ENCODE results near the gene PTPN14. TPM values are rescaled to one million over a fixed set of nuclear protein-coding genes. Genes with fewer than 3 reads are reported as not detected.
A peak's percentile ranks its signal among the peaks of the same experiment; 100 is the strongest.
"Not testable (repeated sequence)": the region's sequence is repeated elsewhere in the genome, so short reads cannot be mapped to it uniquely, and the experiment has no call there.

The PTPN14 gene
- total RNA-seq, 2 experiments from 2014 or later, result 0.20 to 0.28 TPM

- peaks cover 3% of the 10 kb centered on the region for H3K9me3 Mint-ChIP-seq
- CTCF ChIA-PET, result interaction anchor here (1.0 kb wide), 1 partner anchor 182 kb away, joined by 4 read pairs; no protein-coding TSS in a partner anchor
These were observed 148.0 kb downstream of the PTPN14 start for GRCh38 chr1:214403431-214403830.

GRCh38 chr1:214402613-214403083 is 148.8 kb downstream of the PTPN14 start:
- ChIA-PET POLR2A (no interaction called here), CTCF (interaction anchor here (1.0 kb wide), 1 partner anchor 183 kb away, joined by 4 read pairs; no protein-coding TSS in a partner anchor)
- no peak overlapping the region for H3K27ac Mint-ChIP-seq
- H3K4me3 Mint-ChIP-seq, result no peak overlapping the region
- H3K27me3 Mint-ChIP-seq, result no peaks in the 10 kb centered on the region
- H3K36me3 Mint-ChIP-seq (ENCODE audit: low read depth), result peaks cover 12% of the 10 kb centered on the region
- peaks cover 7% of the 10 kb centered on the region for H3K9me3 Mint-ChIP-seq
- no peak for DNase-seq
- H3K4me1 Mint-ChIP-seq, result peaks cover 49% of the 10 kb centered on the region

More at GRCh38 chr1:214403431-214403830, 148.0 kb downstream of the PTPN14 start:
- Mint-ChIP-seq H3K4me1 (peaks cover 43% of the 10 kb centered on the region), H3K4me3 (no peak overlapping the region), H3K27me3 (no peaks in the 10 kb centered on the region), H3K36me3 (ENCODE audit: low read depth) (peaks cover 7% of the 10 kb centered on the region), H3K27ac (no peak overlapping the region)
- no peak for DNase-seq
- POLR2A ChIA-PET, result interaction anchor here (1.1 kb wide), 1 partner anchor 123 kb away, joined by 3 read pairs; the partner anchor contains the start of gene SMYD2

GRCh38 chr1:214401666-214402065 is 149.7 kb downstream of the PTPN14 start:
- DNase-seq, result no peak
- H3K4me3 Mint-ChIP-seq, result no peak overlapping the region
- H3K9me3 Mint-ChIP-seq, result peaks cover 13% of the 10 kb centered on the region
- ChIA-PET CTCF (interaction anchor here (0.7 kb wide), 1 partner anchor 14 kb away, joined by 3 read pairs; no protein-coding TSS in a partner anchor), POLR2A (interaction anchor here (1.1 kb wide), 1 partner anchor 26 kb away, joined by 4 read pairs; no protein-coding TSS in a partner anchor)
- H3K27ac Mint-ChIP-seq, result no peak overlapping the region
- peaks cover 59% of the 10 kb centered on the region for H3K4me1 Mint-ChIP-seq
- H3K27me3 Mint-ChIP-seq, result no peaks in the 10 kb centered on the region
- H3K36me3 Mint-ChIP-seq (ENCODE audit: low read depth), result peaks cover 13% of the 10 kb centered on the region

GRCh38 chr1:214400131-214400530 is 151.3 kb downstream of the PTPN14 start:
- H3K27ac Mint-ChIP-seq, result no peak overlapping the region
- CTCF ChIA-PET, result no interaction called here
- H3K4me3 Mint-ChIP-seq, result no peak overlapping the region
- no peaks in the 10 kb centered on the region for H3K27me3 Mint-ChIP-seq
- H3K4me1 Mint-ChIP-seq, result peaks cover 62% of the 10 kb centered on the region
- no peak for DNase-seq
- peaks cover 14% of the 10 kb centered on the region for H3K9me3 Mint-ChIP-seq
- POLR2A ChIA-PET, result no interaction called here
- H3K36me3 Mint-ChIP-seq (ENCODE audit: low read depth), result peaks cover 14% of the 10 kb centered on the region

GRCh38 chr1:214398490-214398889 is 152.9 kb downstream of the PTPN14 start:
- POLR2A ChIA-PET, result no interaction called here

GRCh38 chr1:214397497-214397896 is 153.9 kb downstream of the PTPN14 start:
- peaks cover 37% of the 10 kb centered on the region for H3K4me1 Mint-ChIP-seq
- ChIA-PET CTCF (interaction anchor here (0.9 to 1.8 kb wide), 3 partner anchors 9 to 65 kb away, joined by 3 to 4 read pairs (median 4); no protein-coding TSS in a partner anchor), POLR2A (no interaction called here)
- H3K36me3 Mint-ChIP-seq (ENCODE audit: low read depth), result peaks cover 10% of the 10 kb centered on the region
- peak overlapping the region; percentile 66 for H3K27ac Mint-ChIP-seq
- H3K4me3 Mint-ChIP-seq, result no peak overlapping the region
- DNase-seq, result no peak
- H3K27me3 Mint-ChIP-seq, result peaks cover 2% of the 10 kb centered on the region
- peaks cover 14% of the 10 kb centered on the region for H3K9me3 Mint-ChIP-seq

More at GRCh38 chr1:214398490-214398889, 152.9 kb downstream of the PTPN14 start:
- Mint-ChIP-seq H3K4me3 (no peak overlapping the region), H3K36me3 (ENCODE audit: low read depth) (peaks cover 10% of the 10 kb centered on the region), H3K27me3 (peaks cover 2% of the 10 kb centered on the region), H3K27ac (no peak overlapping the region), H3K4me1 (peaks cover 46% of the 10 kb centered on the region), H3K9me3 (peaks cover 14% of the 10 kb centered on the region)
- DNase-seq, result no peak
- CTCF ChIA-PET, result interaction anchor here (1.8 kb wide), 1 partner anchor 10 kb away, joined by 4 read pairs; no protein-coding TSS in a partner anchor

- POLR2A ChIA-PET, result interaction anchor here (0.8 kb wide), 1 partner anchor 31 kb away, joined by 4 read pairs; no protein-coding TSS in a partner anchor
- H3K4me3 Mint-ChIP-seq, result no peak overlapping the region
- peaks cover 14% of the 10 kb centered on the region for H3K9me3 Mint-ChIP-seq
- peaks cover 10% of the 10 kb centered on the region for H3K36me3 Mint-ChIP-seq (ENCODE audit: low read depth)
- no peak for DNase-seq
- no peak overlapping the region for H3K27ac Mint-ChIP-seq
- H3K4me1 Mint-ChIP-seq, result peaks cover 37% of the 10 kb centered on the region
- H3K27me3 Mint-ChIP-seq, result peaks cover 2% of the 10 kb centered on the region
- CTCF ChIA-PET, result interaction anchor here (1.8 kb wide), 1 partner anchor 63 kb away, joined by 4 read pairs; no protein-coding TSS in a partner anchor
These were observed 155.1 kb downstream of the PTPN14 start for GRCh38 chr1:214396330-214396729.

- not testable (repeated sequence) for DNase-seq
These were observed 156.8 kb downstream of the PTPN14 start for GRCh38 chr1:214394569-214394968.

GRCh38 chr1:214393086-214393485 is 158.3 kb downstream of the PTPN14 start:
- peaks cover 10% of the 10 kb centered on the region for H3K9me3 Mint-ChIP-seq
- CTCF ChIA-PET, result no interaction called here
- H3K4me1 Mint-ChIP-seq, result peaks cover 24% of the 10 kb centered on the region
- peaks cover 5% of the 10 kb centered on the region for H3K36me3 Mint-ChIP-seq (ENCODE audit: low read depth)
- H3K27ac Mint-ChIP-seq, result no peak overlapping the region
- H3K27me3 Mint-ChIP-seq, result peaks cover 2% of the 10 kb centered on the region
- POLR2A ChIA-PET, result no interaction called here
- no peak overlapping the region for H3K4me3 Mint-ChIP-seq
- DNase-seq, result no peak

More at GRCh38 chr1:214394569-214394968, 156.8 kb downstream of the PTPN14 start:
- H3K4me3 Mint-ChIP-seq; H3K36me3 Mint-ChIP-seq (ENCODE audit: low read depth); H3K27ac Mint-ChIP-seq; H3K27me3 Mint-ChIP-seq; CTCF ChIA-PET; POLR2A ChIA-PET: not testable (repeated sequence)
- H3K4me1 Mint-ChIP-seq, result peaks cover 29% of the 10 kb centered on the region
- H3K9me3 Mint-ChIP-seq, result peaks cover 11% of the 10 kb centered on the region

- Mint-ChIP-seq H3K27me3 (peaks cover 2% of the 10 kb centered on the region), H3K4me1 (peaks cover 13% of the 10 kb centered on the region), H3K9me3 (peaks cover 5% of the 10 kb centered on the region), H3K4me3 (no peak overlapping the region), H3K36me3 (ENCODE audit: low read depth) (peaks cover 2% of the 10 kb centered on the region), H3K27ac (no peak overlapping the region)
- ChIA-PET POLR2A (no interaction called here), CTCF (no interaction called here)
- no peak for DNase-seq
These were observed 159.3 kb downstream of the PTPN14 start for GRCh38 chr1:214391873-214392645.

GRCh38 chr1:214389734-214390133 is 161.7 kb downstream of the PTPN14 start:
- POLR2A ChIA-PET, result no interaction called here
- CTCF ChIA-PET, result interaction anchor here (2.3 kb wide), 1 partner anchor 57 kb away, joined by 8 read pairs; no protein-coding TSS in a partner anchor
- Mint-ChIP-seq H3K4me1 (peaks cover 15% of the 10 kb centered on the region), H3K9me3 (no peaks in the 10 kb centered on the region), H3K36me3 (ENCODE audit: low read depth) (no peaks in the 10 kb centered on the region), H3K27ac (no peak overlapping the region), H3K4me3 (no peak overlapping the region), H3K27me3 (peaks cover under 1% of the 10 kb centered on the region)
- no peak for DNase-seq

GRCh38 chr1:214386747-214387146 is 164.7 kb downstream of the PTPN14 start:
- no peaks in the 10 kb centered on the region for H3K9me3 Mint-ChIP-seq
- H3K4me3 Mint-ChIP-seq, result no peak overlapping the region
- peaks cover 15% of the 10 kb centered on the region for H3K4me1 Mint-ChIP-seq
- ChIA-PET POLR2A (no interaction called here), CTCF (interaction anchor here (0.7 kb wide), 1 partner anchor 18 kb away, joined by 3 read pairs; no protein-coding TSS in a partner anchor)
- no peaks in the 10 kb centered on the region for H3K36me3 Mint-ChIP-seq (ENCODE audit: low read depth)
- H3K27ac Mint-ChIP-seq, result no peak overlapping the region
- DNase-seq, result peak; percentile 26
- H3K27me3 Mint-ChIP-seq, result no peaks in the 10 kb centered on the region

GRCh38 chr1:214386333-214386732 is 165.1 kb downstream of the PTPN14 start:
- no peaks in the 10 kb centered on the region for H3K9me3 Mint-ChIP-seq
- H3K36me3 Mint-ChIP-seq (ENCODE audit: low read depth), result no peaks in the 10 kb centered on the region
- no peak overlapping the region for H3K4me3 Mint-ChIP-seq
- no peak for DNase-seq
- ChIA-PET POLR2A (no interaction called here), CTCF (interaction anchor here (0.6 kb wide), 1 partner anchor 394 kb away, joined by 5 read pairs; no protein-coding TSS in a partner anchor)
- H3K4me1 Mint-ChIP-seq, result peaks cover 15% of the 10 kb centered on the region
- no peaks in the 10 kb centered on the region for H3K27me3 Mint-ChIP-seq
- H3K27ac Mint-ChIP-seq, result no peak overlapping the region
